Measurements from ENCODE around the gene AKT3. TPM values are rescaled to one million over a fixed set of nuclear protein-coding genes. Genes with fewer than 3 reads are reported as not detected.
A peak's percentile ranks its signal among the peaks of the same experiment; 100 is the strongest.
"Not testable (repeated sequence)": the region's sequence is repeated elsewhere in the genome, so short reads cannot be mapped to it uniquely, and the experiment has no call there.

Gene AKT3
- total RNA-seq = 65.4 and 76.5 TPM in 2 replicates

DNA sequence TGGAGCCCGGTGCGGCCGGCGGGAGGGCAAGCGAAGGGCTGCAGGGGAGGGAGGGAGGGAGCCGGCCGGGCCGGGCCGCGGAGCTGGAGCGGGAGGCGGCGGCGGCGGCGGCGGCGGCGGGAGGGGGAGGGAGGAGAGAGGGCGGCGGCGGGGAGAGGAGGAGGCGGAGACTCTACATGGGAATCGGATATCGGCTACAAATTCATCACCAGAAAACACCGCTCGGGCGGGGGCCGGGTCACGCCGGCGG lies at the start of gene AKT3:
Gene AKT3, minus strand, starts transcription at position 42 of the 250 bp plus-strand sequence. CDS start 7,073 bp downstream, outside the sequence.
- DNase-seq (ENCODE audit: low read depth, low spot score) = peak; percentile 39

DNA sequence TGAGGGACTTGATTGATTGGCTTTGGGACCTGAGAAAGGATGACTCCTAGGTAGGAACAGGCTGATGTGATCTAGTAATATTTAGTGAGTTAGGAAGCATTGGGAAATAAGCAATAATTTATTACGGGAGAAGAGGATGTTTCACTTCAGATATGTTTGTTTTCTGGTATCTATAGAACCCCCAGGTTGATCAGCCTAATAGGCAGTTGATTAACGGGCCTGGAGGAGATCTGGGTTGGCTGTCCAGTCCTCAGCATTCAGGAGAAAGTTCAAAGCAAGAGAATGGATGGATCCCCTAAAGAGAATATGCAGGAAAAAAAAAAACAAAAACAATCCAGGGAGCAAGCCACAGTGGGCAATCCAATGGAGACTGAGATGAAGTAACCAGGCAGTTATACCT lies 48.2 kb upstream of the AKT3 start:
- DNase-seq (ENCODE audit: low read depth, low spot score) = no peak

GRCh38 chr1:243896313-243896712 lies 46.3 kb upstream of the AKT3 start:
- no peak for DNase-seq (ENCODE audit: low read depth, low spot score)

GRCh38 chr1:243892456-243892855 lies 42.4 kb upstream of the AKT3 start:
- DNase-seq (ENCODE audit: low read depth, low spot score) = no peak

DNA sequence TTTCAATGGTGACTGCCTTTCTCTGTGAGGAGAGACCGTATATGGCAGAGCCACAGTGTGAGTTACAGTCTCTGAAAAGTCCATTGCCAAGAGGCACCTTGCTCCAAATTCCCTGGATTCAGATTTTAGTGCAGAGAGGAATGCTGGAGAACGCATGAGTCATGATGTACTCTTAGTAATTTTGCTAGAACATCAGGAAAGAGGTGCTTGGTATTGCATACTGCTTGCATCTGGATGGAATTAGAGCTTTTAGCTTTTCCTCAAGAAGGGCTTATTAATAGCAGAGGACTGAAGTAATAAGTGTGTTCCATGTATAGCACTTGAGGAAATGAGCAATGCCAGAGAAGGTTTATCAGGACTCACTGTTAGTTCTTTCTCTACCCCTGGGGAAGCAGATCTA lies 40.5 kb upstream of the AKT3 start:
- DNase-seq (ENCODE audit: low read depth, low spot score) = no peak

DNA sequence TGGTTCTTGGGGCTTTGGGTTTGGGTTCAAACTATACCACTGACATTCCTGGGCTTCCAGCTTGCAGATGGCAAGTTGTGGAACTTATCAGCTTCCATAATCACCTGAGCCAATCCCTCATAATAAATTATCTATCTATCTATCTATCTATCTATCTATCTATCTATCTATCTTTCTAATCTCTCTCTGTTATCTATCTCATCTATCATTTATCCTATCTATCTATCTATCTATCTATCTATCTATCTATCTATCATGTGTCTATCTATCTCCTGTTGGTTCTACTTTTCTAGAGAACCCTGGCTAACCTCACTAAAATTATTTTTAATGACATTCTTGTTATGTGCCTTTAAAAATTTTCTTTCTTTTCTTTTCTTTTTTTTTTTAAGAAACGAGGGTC lies 35.8 kb upstream of the AKT3 start:
- DNase-seq (ENCODE audit: low read depth, low spot score) = no peak

- no peak for DNase-seq (ENCODE audit: low read depth, low spot score)
These were observed 34.6 kb upstream of the AKT3 start for GRCh38 chr1:243884603-243885002.

GRCh38 chr1:243883551-243883950 lies 33.5 kb upstream of the AKT3 start:
- DNase-seq (ENCODE audit: low read depth, low spot score) = no peak

DNA sequence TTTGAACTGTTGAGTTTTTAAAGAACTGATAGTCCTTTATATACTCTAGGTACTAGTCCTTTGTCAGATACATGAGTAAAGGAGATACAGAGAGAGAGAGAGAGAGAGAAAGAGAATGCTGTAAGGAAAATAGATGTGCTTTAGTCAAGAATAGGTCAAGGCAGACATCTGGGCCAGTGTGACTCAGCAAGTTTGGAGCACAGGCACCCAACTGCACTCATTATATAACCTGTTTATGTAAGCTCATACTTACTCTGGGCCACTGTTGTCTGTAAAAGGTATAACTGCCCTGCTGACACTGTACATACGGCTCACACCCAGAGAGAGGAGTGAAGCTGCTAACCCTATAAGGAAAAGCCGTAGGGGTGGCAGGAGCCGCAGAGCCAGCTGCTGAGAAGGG lies 32.2 kb upstream of the AKT3 start:
- DNase-seq (ENCODE audit: low read depth, low spot score) = no peak

DNA sequence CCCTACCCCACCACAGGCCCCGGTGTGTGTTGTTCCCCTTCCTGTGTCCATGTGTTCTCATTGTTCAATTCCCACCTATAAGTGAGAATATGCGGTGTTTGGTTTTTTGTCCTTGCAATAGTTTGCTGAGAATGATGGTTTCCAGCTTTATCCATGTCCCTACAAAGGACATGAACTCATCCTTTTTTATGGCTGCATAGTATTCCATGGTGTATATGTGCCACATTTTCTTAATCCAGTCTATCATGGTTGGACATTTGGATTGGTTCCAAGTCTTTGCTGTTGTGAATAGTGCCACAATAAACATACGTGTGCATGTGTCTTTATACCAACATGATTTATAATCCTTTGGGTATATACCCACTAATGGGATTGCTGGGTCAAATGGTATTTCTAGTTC lies 27.0 kb upstream of the AKT3 start:
- DNase-seq (ENCODE audit: low read depth, low spot score) = not testable (repeated sequence)

DNA sequence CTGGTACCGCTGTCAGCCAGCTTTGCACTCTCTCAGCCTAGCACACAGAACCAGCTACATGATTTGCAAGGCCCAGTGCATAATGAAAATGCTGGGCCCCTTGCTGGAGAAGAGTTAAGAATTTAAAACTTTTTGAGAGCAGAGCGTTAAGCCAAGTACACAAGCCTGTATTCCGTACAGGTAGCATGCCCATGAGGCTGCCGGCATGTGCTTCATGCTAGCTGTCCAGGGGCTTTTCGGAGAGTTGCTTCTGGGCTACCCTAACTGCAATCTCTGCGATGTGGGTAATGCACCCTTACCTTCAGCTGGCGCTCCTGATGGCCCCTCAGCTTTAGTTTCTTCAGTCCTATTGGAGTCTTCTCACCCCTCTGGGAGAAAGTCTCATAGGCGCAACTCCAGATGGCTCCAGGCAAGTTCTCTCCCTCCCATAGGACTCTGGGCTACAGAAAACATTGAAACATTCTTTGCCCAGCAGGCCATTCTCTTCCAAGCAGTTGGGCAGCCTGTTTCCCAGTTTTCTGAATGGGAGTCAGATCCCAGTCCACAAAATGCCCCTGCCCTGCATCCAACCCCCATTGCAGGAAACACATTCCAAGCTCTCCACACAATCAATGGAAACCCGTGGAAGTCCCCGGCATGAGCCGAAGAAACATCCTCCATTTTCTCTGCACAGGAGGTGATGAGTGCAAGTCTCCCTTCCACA lies 5.7 kb upstream of the AKT3 start:
- DNase-seq (ENCODE audit: low read depth, low spot score) = no peak

DNA sequence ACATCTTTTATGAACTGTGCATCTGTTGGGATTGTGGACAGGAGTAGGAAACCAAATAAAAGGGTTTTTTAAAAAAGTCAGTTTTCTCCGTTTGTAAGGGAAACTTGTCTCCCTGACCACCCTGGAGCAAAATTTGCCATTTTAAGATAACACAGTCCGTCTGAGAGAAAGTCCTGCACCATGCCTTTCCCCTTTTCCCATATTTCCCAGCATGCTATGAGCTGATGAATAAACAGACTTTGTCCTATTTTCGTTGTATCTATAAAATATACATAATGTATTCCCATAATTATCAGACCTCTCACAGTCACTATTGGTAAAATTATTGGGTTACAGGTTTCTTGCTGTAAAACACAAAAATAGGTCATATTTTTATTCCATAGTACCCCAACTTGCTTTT lies 1.7 kb upstream of the AKT3 start:
- no peak for DNase-seq (ENCODE audit: low read depth, low spot score)

DNA sequence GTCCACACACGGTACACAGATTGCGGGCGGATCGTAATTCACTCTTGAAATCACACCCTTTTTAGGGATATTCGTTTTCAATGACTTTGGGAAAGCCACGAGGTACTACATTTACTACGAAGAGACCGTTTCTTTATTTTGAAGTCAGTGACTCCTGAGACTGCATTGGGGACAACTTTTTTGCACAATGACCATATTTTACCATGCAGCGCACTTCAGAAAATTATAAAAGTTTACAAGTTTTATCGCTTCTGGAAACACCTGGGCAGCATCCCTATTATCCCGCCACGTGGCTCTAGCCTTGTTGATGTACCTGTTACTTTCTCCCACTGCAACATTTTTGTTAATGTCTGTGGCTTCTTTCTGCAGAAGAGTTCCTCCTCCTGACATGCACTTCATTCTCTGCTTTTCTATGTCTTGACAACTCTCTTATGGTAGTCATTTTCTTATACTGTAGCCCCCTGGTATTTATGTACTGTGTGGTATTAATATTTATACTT lies 1.3 kb upstream of the AKT3 start:
- DNase-seq (ENCODE audit: low read depth, low spot score) = no peak

- DNase-seq (ENCODE audit: low read depth, low spot score) = peak; percentile 36
These were observed 611 bp upstream of the AKT3 start for GRCh38 chr1:243850452-243851256.

DNA sequence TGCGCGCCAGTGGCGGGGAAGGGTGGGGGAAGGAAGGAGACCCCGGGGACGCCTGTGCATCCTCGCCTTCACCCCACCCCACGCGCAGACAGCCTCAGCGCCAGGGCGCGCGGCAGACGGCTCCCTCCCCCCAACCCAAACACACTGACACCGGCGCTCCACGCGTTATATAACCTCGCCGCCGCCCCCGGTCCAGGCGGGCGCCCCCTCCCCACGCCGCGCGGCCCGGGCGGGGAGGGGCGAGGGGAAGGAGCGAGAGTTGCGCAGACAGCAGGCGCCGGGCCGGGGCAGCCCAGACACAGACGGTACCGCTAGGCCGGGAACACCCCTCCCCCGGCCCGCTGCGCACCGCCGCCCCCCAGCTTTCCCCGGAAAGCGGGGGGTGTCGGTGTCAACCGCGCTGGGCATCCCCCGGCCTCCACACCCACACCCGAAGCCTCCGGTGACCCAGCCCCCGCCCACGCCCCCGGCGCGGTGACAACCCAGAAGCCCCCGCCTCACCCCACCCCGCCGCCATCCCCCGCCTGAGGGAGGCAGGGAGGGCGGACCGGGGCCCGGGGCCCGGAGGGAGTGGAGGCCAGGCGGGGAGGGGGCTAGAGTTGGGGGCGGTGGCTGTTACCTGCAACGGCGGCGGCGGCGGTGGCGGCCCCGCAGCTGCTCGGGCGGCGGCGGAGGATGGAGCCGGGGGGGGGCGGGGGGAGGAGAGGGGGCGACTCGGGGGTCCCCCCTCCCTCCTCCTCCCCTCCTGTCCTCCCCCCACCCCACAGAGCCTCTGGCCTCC lies 432 bp downstream of the AKT3 start:
- DNase-seq (ENCODE audit: low read depth, low spot score) = no peak

GRCh38 chr1:243848858-243849420 lies 1.1 kb downstream of the AKT3 start:
- peak; percentile 20 for DNase-seq (ENCODE audit: low read depth, low spot score)

- no peak for DNase-seq (ENCODE audit: low read depth, low spot score)
These were observed 1.7 kb downstream of the AKT3 start for GRCh38 chr1:243848165-243848857.

GRCh38 chr1:243846761-243847160 lies 3.3 kb downstream of the AKT3 start:
- no peak for DNase-seq (ENCODE audit: low read depth, low spot score)

DNA sequence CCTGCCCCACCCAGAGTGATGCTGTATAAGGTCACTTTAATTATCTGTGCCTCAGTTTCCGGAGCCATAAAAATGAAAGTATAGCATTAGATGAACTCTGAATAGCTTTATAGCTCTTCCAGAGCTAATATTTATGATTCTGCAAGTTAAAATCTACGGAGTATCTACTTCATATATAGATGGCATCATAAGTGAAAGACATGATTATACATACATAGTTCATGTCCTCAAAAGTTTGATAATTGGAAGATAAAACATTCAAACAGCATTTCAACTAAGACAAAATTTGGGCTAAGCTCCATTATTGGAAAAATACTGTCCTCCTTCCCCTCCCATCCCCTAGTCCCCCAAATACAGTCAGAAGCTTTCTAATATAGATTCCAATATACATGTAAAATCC lies 4.2 kb downstream of the AKT3 start:
- DNase-seq (ENCODE audit: low read depth, low spot score) = no peak

DNA sequence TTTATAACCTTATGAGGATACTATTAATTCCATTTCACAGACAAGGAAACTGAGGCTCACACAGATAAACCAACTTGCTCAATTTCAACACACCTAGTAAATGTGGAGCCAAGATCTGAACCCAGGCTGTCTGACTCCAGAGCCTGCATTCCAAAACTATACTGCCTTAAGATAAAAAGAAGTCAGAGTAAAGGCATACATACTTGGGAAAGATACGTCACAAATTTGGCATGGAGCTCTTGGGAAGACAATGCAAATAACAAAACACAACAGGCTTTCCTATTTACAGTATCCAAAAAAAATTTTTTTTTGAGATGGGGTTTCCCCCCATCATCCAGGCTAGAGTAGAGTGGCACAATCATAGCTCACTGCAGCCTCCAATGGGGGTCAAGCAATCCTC lies 5.9 kb downstream of the AKT3 start:
- DNase-seq (ENCODE audit: low read depth, low spot score) = no peak

- DNase-seq (ENCODE audit: low read depth, low spot score) = peak; percentile 69
These were observed 7.0 kb downstream of the AKT3 start for GRCh38 chr1:243842978-243843511.

All from pulmonary artery endothelial cell (primary cell).